Adipose tissue (tissue), 3 donors: ENCODE measurements around the gene TLK2. TPM values are rescaled to one million over a fixed set of nuclear protein-coding genes. Genes with fewer than 3 reads are reported as not detected.
"Not testable (repeated sequence)": the region's sequence is repeated elsewhere in the genome, so short reads cannot be mapped to it uniquely, and the experiment has no call there.

Experiments
- H3K27ac ChIP-seq: one replicate; pipeline ENCODE4 v1.5.1; 2013; ENCODE audit warnings: low read depth, low read length
- WGBS, 3 donors: extraction: QIAGEN DNeasy Blood & Tissue Kit; methylation state at CpG; one replicate each; pipeline ENCODE4 v1.1.7; 2013; 5-methylcytosine and 5-hydroxymethylcytosine counted together
- polyA plus RNA-seq, 3 donors: library from polyadenylated mRNA; stranded (reverse); fragments of 200-250 nt; gene quantifications; one replicate each; pipeline ENCODE4 v1.2.3, GENCODE V29; 2013
- donor health status: healthy with polysubstance abuse.
- donor health status: Bipolar disorder and iron deficiency.
- donor health status: healthy.

Gene TLK2
- polyA plus RNA-seq, 3 donors, result 9.1 to 31.9 (median 15.1) TPM

- not testable (repeated sequence) for H3K27ac ChIP-seq
- 84 to 96% (median 91%) methylated on average over 4 of the region's 4 CpGs for WGBS, 3 donors
Measured at GRCh38 chr17:62541073-62541472, 62.4 kb downstream of the TLK2 start.

GRCh38 chr17:62543278-62543775, 64.7 kb downstream of the TLK2 start:
- not testable (repeated sequence) for H3K27ac ChIP-seq
- WGBS, 3 donors, result 91 to 95% (median 94%) methylated on average over 3 of the region's 3 CpGs

- not testable (repeated sequence) for H3K27ac ChIP-seq
- 79 to 87% (median 84%) methylated on average over 5 of the region's 5 CpGs for WGBS, 3 donors
Measured at GRCh38 chr17:62546066-62546465, 67.4 kb downstream of the TLK2 start.

- 12 to 16% (median 14%) methylated on average over 4 of the region's 4 CpGs for WGBS, 3 donors
- H3K27ac ChIP-seq, result not testable (repeated sequence)
Measured at GRCh38 chr17:62552851-62553659, 74.4 kb downstream of the TLK2 start.

- H3K27ac ChIP-seq, result not testable (repeated sequence)
- 90 to 92% (median 91%) methylated on average over 5 of the region's 5 CpGs for WGBS, 3 donors
Measured at GRCh38 chr17:62557532-62557931, 78.9 kb downstream of the TLK2 start.

- not testable (repeated sequence) for H3K27ac ChIP-seq
- WGBS, 3 donors, result 59 to 89% (median 88%) methylated on average over 4 of the region's 4 CpGs
Measured at GRCh38 chr17:62558941-62559340, 80.3 kb downstream of the TLK2 start.

- WGBS, 3 donors, result 97 to 100% (median 100%) methylated on average over 1 of the region's 2 CpGs
Measured at GRCh38 chr17:62560971-62561370, 82.3 kb downstream of the TLK2 start.

GRCh38 chr17:62562656-62563055, 84.0 kb downstream of the TLK2 start:
- H3K27ac ChIP-seq, result no peak overlapping the region
- 27 to 47% (median 42%) methylated on average over 1 of the region's 1 CpG for WGBS, 3 donors

More at GRCh38 chr17:62560971-62561370, 82.3 kb downstream of the TLK2 start:
- not testable (repeated sequence) for H3K27ac ChIP-seq

GRCh38 chr17:62565817-62566216, 87.2 kb downstream of the TLK2 start:
- 93 to 95% (median 94%) methylated on average over 1 of the region's 1 CpG for WGBS, 3 donors
- no peak overlapping the region for H3K27ac ChIP-seq

GRCh38 chr17:62566996-62567578, 88.5 kb downstream of the TLK2 start:
- WGBS, 3 donors, result 89 to 96% (median 91%) methylated on average over 4 of the region's 4 CpGs
- no peak overlapping the region for H3K27ac ChIP-seq

GRCh38 chr17:62572488-62572887, 93.9 kb downstream of the TLK2 start:
- no peak overlapping the region for H3K27ac ChIP-seq
- WGBS, 3 donors, result 62 to 82% (median 67%) methylated on average over 5 of the region's 5 CpGs

GRCh38 chr17:62572888-62573401, 94.3 kb downstream of the TLK2 start:
- no peak overlapping the region for H3K27ac ChIP-seq
- WGBS, 3 donors, result 69 to 79% (median 72%) methylated on average over 7 of the region's 7 CpGs

GRCh38 chr17:62573480-62574117, 95.0 kb downstream of the TLK2 start:
- no peak overlapping the region for H3K27ac ChIP-seq

- 88 to 96% (median 89%) methylated on average over 1 of the region's 1 CpG for WGBS, 3 donors
- no peak overlapping the region for H3K27ac ChIP-seq
Measured at GRCh38 chr17:62576382-62576781, 97.8 kb downstream of the TLK2 start.

- 90 to 97% (median 90%) methylated on average over 2 of the region's 2 CpGs for WGBS, 3 donors
- H3K27ac ChIP-seq, result no peak overlapping the region
Measured at GRCh38 chr17:62578757-62579487, 100.3 kb downstream of the TLK2 start.

GRCh38 chr17:62580947-62581346, 102.3 kb downstream of the TLK2 start:
- WGBS, 3 donors, result 94 to 96% (median 94%) methylated on average over 2 of the region's 2 CpGs
- no peak overlapping the region for H3K27ac ChIP-seq

- H3K27ac ChIP-seq, result no peak overlapping the region
- 62 to 87% (median 67%) methylated on average over 1 of the region's 1 CpG for WGBS, 3 donors
Measured at GRCh38 chr17:62581764-62582163, 103.1 kb downstream of the TLK2 start.

GRCh38 chr17:62587554-62587953, 108.9 kb downstream of the TLK2 start:
- H3K27ac ChIP-seq, result no peak overlapping the region
- WGBS, 3 donors, result 92 to 94% (median 93%) methylated on average over 2 of the region's 2 CpGs
